ENCODE data around the gene IQCF5.
"Not testable (repeated sequence)": the region's sequence is repeated elsewhere in the genome, so short reads cannot be mapped to it uniquely, and the experiment has no call there.

IQCF5 gene

GRCh38 chr3:51873253-51873766 lies 2.1 kb downstream of the IQCF5 start:
- FAIRE-seq (no peak), DNase-seq (ENCODE audit: insufficient read length, low spot score) (no peak)

DNA sequence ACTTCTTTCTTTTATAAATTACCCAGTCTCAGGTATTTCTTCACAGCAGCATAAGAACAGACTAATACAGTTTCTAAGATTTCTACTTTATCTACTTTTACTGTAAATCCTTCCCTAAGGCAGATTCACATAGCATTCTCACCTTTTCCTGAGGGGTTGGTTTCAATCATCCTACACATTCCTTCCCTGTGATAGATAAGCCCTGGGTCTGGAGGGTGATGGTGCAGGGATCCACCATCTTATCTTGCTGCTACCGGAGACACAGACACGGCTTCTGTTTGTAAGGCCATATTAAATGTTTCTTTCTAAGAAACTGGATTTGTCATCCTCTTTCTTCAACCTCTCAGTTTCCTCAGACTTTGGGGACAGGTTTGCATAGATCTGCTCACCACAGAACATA lies 6.1 kb downstream of the IQCF5 start:
- FAIRE-seq: no peak

DNA sequence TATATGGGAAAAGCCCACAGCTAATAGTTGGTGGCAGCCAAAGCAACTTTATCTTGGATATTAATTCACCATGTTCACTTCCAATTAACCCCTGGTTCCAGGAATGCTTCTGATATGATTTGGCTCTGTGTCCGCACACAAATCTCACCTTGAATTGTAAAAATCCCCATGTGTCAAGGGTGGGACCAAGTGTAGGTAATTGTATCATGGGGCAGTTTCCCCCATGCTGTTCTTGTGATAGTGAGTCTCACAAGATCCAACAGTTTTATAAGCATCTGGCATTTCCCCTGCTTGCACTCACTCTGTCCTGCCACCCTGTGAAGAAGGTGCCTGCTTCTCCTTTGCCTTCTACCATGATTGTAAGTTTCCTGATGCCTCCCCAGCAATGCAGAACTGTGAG lies 6.5 kb downstream of the IQCF5 start:
- not testable (repeated sequence) for DNase-seq (ENCODE audit: insufficient read length, low spot score); FAIRE-seq

More for the DNA sequence above, 6.1 kb downstream of the IQCF5 start:
- DNase-seq (ENCODE audit: insufficient read length, low spot score): no peak

GRCh38 chr3:51862886-51863285 lies 12.5 kb downstream of the IQCF5 start:
- no peak for FAIRE-seq
- no peak for DNase-seq (ENCODE audit: insufficient read length, low spot score)

GRCh38 chr3:51860703-51861665 lies 14.4 kb downstream of the IQCF5 start, which contains the start of gene IQCF2:
Gene IQCF2, plus strand, starts transcription at chr3:51861615. Its CDS starts 52 bp downstream, at chr3:51861667.
- DNase-seq (ENCODE audit: insufficient read length, low spot score): no peak
- no peak for FAIRE-seq

- not testable (repeated sequence) for DNase-seq (ENCODE audit: insufficient read length, low spot score); FAIRE-seq
These were observed 20.0 kb downstream of the IQCF5 start for GRCh38 chr3:51855411-51855810.

- DNase-seq (ENCODE audit: insufficient read length, low spot score) (no peak), FAIRE-seq (no peak)
These were observed 30.3 kb downstream of the IQCF5 start for GRCh38 chr3:51845129-51845528.

DNA sequence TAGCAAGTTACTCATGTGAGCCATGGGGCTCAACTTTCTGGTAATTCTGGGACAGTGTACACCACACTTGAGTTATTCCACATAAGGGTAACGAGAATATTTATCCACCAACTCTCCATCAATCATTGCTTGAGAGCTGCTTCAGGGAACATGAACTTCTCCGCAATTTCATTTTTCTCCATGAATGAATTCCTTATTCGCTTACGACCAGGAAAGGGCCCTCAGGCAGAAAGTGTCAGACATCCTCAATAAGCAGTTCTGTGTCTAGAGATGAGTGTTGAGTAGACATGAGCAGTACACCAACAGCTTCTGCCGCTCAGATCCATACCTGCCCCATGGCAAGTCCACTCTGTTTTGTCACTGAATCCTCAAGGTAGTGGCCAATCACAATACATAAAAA lies 38.8 kb downstream of the IQCF5 start:
- no peak for FAIRE-seq
- no peak for DNase-seq (ENCODE audit: insufficient read length, low spot score)

DNA sequence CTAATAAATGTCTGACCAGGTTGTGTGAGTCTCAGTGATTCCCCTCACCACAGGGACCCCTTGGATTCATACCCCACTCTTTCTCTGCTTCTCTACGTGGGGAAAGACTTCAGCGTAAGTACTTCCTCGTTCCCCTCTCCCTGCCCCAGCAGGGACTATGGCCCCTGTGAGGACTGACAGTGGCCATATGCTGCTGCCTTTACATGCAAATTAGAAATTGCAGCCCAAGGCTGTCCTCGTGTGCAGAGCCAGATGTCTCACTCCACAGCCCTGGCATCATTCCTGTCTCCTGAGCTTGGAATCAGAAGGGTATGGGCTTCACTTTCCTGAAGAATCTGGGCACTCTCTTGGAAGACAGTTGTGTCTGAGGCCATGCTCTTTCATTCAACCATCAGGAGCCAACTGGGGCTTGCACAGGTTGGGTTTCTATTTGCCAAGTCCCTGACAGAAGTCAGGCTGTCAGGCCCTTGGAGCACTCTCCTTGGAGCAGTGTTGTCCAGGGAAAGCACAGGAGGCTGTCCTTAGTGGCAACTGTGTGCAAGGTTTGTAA lies 44.5 kb downstream of the IQCF5 start:
- DNase-seq (ENCODE audit: insufficient read length, low spot score) (no peak), FAIRE-seq (no peak)

- DNase-seq (ENCODE audit: insufficient read length, low spot score) (no peak), FAIRE-seq (no peak)
These were observed 45.1 kb downstream of the IQCF5 start for GRCh38 chr3:51830345-51830744.

GRCh38 chr3:51828297-51828696 lies 47.1 kb downstream of the IQCF5 start:
- DNase-seq (ENCODE audit: insufficient read length, low spot score): no peak
- FAIRE-seq: no peak
